ENCODE data around the gene GRWD1.

The GRWD1 gene

DNA sequence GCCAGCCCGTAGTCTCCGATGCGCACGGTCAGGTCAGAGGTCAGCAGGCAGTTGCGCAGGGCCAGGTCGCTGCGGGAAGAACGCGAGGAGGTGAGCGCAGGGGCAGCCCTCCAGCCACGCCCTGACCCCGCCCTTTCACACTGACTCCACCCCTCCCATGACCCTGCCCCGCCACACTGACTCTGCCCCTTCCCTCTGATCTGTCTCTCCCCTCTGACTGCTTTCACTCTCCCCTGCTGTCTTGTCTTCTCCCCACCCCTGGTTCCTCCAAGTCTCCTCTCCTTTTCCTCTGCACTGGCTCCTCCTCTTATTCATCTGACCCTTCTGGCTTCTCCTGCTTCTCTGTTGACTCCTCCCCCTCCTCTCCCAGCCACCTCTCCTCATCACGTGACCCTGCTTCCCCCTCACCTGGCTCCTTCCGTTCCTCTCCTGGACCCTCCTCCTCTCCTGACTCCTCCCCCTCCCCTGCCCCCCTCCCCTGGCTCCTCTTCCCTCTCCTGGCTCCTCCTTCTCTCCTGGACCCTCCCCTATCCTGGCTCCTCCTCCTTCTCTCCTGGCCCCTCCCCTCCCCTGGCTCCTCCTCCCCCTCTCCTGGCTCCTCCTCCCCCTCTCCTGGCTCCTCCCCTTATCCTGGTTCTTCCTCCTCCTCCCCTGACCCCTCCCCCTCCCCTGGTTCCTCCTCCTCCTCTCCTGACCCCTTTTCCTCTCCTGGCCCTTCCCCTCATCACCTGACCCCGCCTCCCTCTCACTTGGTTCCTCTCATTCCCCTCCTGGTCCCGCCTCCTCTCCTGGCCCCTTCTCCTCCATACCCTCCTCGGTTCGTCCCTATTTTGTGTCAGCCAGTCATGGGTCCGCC is 55.9 kb downstream of the GRWD1 start:
- H3K4me3 ChIP-seq (ENCODE audit: control insufficient read depth, low read depth, low read length): no peak overlapping the region
- TF ChIP-seq CTCF (conservative IDR thresholded peaks at IDR 0.05; ENCODE audit: control insufficient read depth, insufficient read depth, low read depth, low read length): no peak
- peak; percentile 20 for DNase-seq (ENCODE audit: low read depth)

GRCh38 chr19:48502350-48503018 is 56.7 kb downstream of the GRWD1 start:
- DNase-seq (ENCODE audit: low read depth): no peak
- TF ChIP-seq CTCF (conservative IDR thresholded peaks at IDR 0.05; ENCODE audit: control insufficient read depth, insufficient read depth, low read depth, low read length): no peak
- H3K4me3 ChIP-seq (ENCODE audit: control insufficient read depth, low read depth, low read length): no peak overlapping the region

- H3K4me3 ChIP-seq (ENCODE audit: control insufficient read depth, low read depth, low read length): no peak overlapping the region
- DNase-seq (ENCODE audit: low read depth): peak; percentile 65
- peak; percentile 57 for TF ChIP-seq CTCF (conservative IDR thresholded peaks at IDR 0.05; ENCODE audit: control insufficient read depth, insufficient read depth, low read depth, low read length)
These were observed 60.5 kb downstream of the GRWD1 start for GRCh38 chr19:48506138-48506733.
